Activated CD8-positive, alpha-beta memory T cell treated with anti-CD3 and anti-CD28 coated beads for 24 hours (primary cell): Measurements from ENCODE around the gene PPM1E.

Experiments used
- DNase-seq: peaks from one replicate; pipeline ENCODE4 v3.0.0-alpha.2; 2020

Gene PPM1E

GRCh38 chr17:59000022-59000421 is 244.4 kb downstream of the PPM1E start:
- DNase-seq: no peak

GRCh38 chr17:59001158-59001814 is 245.6 kb downstream of the PPM1E start:
- peak; percentile 70 for DNase-seq

GRCh38 chr17:59002126-59002525 is 246.5 kb downstream of the PPM1E start:
- DNase-seq: no peak

- no peak for DNase-seq
These were observed 247.2 kb downstream of the PPM1E start for GRCh38 chr17:59002848-59003247.

- DNase-seq: no peak
These were observed 248.2 kb downstream of the PPM1E start for GRCh38 chr17:59003860-59004259.

GRCh38 chr17:59004338-59005111 is 248.9 kb downstream of the PPM1E start:
- DNase-seq: peak; percentile 84

- DNase-seq: no peak
These were observed 252.3 kb downstream of the PPM1E start for GRCh38 chr17:59007995-59008394.

GRCh38 chr17:59008737-59009136 is 253.1 kb downstream of the PPM1E start:
- no peak for DNase-seq

GRCh38 chr17:59010026-59010425 is 254.4 kb downstream of the PPM1E start:
- DNase-seq: no peak

GRCh38 chr17:59011975-59012374 is 256.3 kb downstream of the PPM1E start:
- DNase-seq: no peak

GRCh38 chr17:59018019-59018418 is 262.4 kb downstream of the PPM1E start:
- no peak for DNase-seq

- no peak for DNase-seq
These were observed 269.3 kb downstream of the PPM1E start for GRCh38 chr17:59024916-59025315.

- DNase-seq: no peak
These were observed 270.7 kb downstream of the PPM1E start for GRCh38 chr17:59026176-59026939.

GRCh38 chr17:59027750-59028149 is 272.1 kb downstream of the PPM1E start:
- no peak for DNase-seq

GRCh38 chr17:59028328-59028727 is 272.7 kb downstream of the PPM1E start:
- DNase-seq: no peak

GRCh38 chr17:59030811-59031210 is 275.2 kb downstream of the PPM1E start:
- DNase-seq: no peak
